ENCODE results near the gene MAP6. TPM values are rescaled to one million over a fixed set of nuclear protein-coding genes. Genes with fewer than 3 reads are reported as not detected.

The MAP6 gene
- total and polyA plus RNA-seq, 10 of the 15 experiments (the other 5 are each of a cell fraction or from before 2014, with no cell fraction given) = 0.06 to 0.19 (median 0.11) TPM; not detected in 5

DNA sequence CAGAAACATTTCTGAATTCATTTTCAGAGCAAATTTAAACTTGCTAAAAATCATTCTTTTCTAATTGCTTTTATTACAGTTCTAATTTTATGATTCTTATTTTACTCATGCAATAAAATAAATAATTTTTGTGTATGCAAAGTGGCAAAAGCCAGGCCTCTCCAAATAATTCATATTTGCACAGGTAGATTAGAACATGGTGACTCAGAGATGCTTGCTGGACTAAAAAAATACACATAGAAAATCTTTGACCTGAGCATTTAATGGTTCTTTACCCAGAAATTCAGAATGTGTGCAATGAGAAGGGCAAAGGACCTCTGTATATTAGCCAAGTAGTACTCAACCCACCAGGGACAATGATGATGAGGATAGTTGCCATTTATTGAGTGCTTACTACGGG, 15.3 kb downstream of the MAP6 start:
- Histone ChIP-seq H3K4me2 (ENCODE audit: control insufficient read depth, insufficient read depth) (no peak overlapping the region), H3K27me3 (replicated peaks in 1 of 2; ENCODE audit: control insufficient read depth in 2 of 2, insufficient read depth in 2 of 2, low read length in 1 of 2) (no peaks in the 10 kb centered on the region), H3K4me3 (no peak overlapping the region), H3K9me3 (replicated peaks; ENCODE audit: control insufficient read depth, insufficient read depth, low read length) (no peaks in the 10 kb centered on the region), H3K9ac (ENCODE audit: control insufficient read depth, insufficient read depth, low read length) (no peak overlapping the region), H4K20me1 (ENCODE audit: control insufficient read depth, insufficient read depth) (no peaks in the 10 kb centered on the region), H3K4me1 (ENCODE audit: control insufficient read depth, insufficient read depth, low read length) (peaks cover 15% of the 10 kb centered on the region), H3K27ac (ENCODE audit: control insufficient read depth, insufficient read depth) (no peak overlapping the region), H3K79me2 (ENCODE audit: control insufficient read depth, insufficient read depth, low read length) (no peaks in the 10 kb centered on the region), H3K36me3 (ENCODE audit: control insufficient read depth in 2 of 2, insufficient read depth in 2 of 2, low read length in 1 of 2) (no peaks in the 10 kb centered on the region), H2AFZ (ENCODE audit: control insufficient read depth, low read depth, low read length) (no peak overlapping the region)
- BruUV-seq (replicated peaks) = no TSS peak
- 96% methylated on average over 1 of the region's 1 CpG for WGBS (ENCODE audit: insufficient coverage, insufficient replicate concordance, low lambda C conversion rate, missing lambda C conversion rate)
- ChIA-PET RAD21 (ENCODE audit: unreplicated experiment) (no interaction called here), SMC1A (ENCODE audit: uncharacterized antibody, unreplicated experiment) (no interaction called here), POLR2A (no interaction called here), CTCF (no interaction called here)
- DNase-seq (ENCODE audit: low read depth, low spot score) = no peak
- no peak for TF ChIP-seq NR2C2 (IDR thresholded peaks at IDR 0.05; ENCODE audit: borderline replicate concordance, control insufficient read depth, insufficient read length, low read depth)
- intact Hi-C loops (cut with micrococcal nuclease; ENCODE audit: unreplicated experiment) = no loop called here
- FAIRE-seq = no peak
- no peak for ATAC-seq
- in situ Hi-C loops (cut with MboI) = no loop called here

DNA sequence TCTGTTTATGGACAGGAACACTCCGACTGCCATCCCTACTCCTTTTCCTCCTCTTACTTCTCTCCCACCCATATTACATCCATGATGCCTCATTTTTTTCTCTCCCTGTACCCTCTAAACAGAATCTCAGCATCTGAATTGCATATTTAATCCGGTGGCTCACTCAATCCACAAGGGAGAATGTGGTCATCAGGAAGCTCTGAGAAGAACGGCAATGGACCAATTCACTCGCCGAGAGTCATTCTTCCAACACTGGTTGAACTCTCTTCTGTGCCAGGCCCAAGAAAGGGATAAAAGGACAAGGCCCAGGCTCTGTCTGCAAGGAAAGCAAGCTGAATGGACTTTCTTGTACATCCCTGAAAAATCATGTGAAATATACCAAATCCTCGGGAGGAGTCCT, 15.9 kb downstream of the MAP6 start:
- SMC1A ChIA-PET (ENCODE audit: uncharacterized antibody, unreplicated experiment) = no interaction called here
- intact Hi-C loops (cut with micrococcal nuclease; ENCODE audit: unreplicated experiment) (no loop called here), in situ Hi-C loops (cut with MboI) (no loop called here)
- WGBS (ENCODE audit: insufficient coverage, insufficient replicate concordance, low lambda C conversion rate, missing lambda C conversion rate) = 82% methylated on average over 6 of the region's 6 CpGs
- Histone ChIP-seq H3K9ac (ENCODE audit: control insufficient read depth, insufficient read depth, low read length) (no peak overlapping the region), H4K20me1 (ENCODE audit: control insufficient read depth, insufficient read depth) (no peaks in the 10 kb centered on the region), H3K27ac (ENCODE audit: control insufficient read depth, insufficient read depth) (no peak overlapping the region), H3K27me3 (replicated peaks in 1 of 2; ENCODE audit: control insufficient read depth in 2 of 2, insufficient read depth in 2 of 2, low read length in 1 of 2) (no peaks in the 10 kb centered on the region), H3K36me3 (ENCODE audit: control insufficient read depth in 2 of 2, insufficient read depth in 2 of 2, low read length in 1 of 2) (no peaks in the 10 kb centered on the region), H3K79me2 (ENCODE audit: control insufficient read depth, insufficient read depth, low read length) (no peaks in the 10 kb centered on the region), H3K4me3 (no peak overlapping the region), H3K9me3 (replicated peaks; ENCODE audit: control insufficient read depth, insufficient read depth, low read length) (no peaks in the 10 kb centered on the region), H2AFZ (ENCODE audit: control insufficient read depth, low read depth, low read length) (no peak overlapping the region), H3K4me2 (ENCODE audit: control insufficient read depth, insufficient read depth) (no peak overlapping the region), H3K4me1 (ENCODE audit: control insufficient read depth, insufficient read depth, low read length) (peaks cover 15% of the 10 kb centered on the region)
- no TSS peak for BruUV-seq (replicated peaks)
- CTCF ChIA-PET = no interaction called here
- no peak for FAIRE-seq
- POLR2A ChIA-PET = no interaction called here
- DNase-seq (ENCODE audit: low read depth, low spot score) = no peak
- RAD21 ChIA-PET (ENCODE audit: unreplicated experiment) = no interaction called here
- no peak for ATAC-seq
- TF ChIP-seq, protein P1, sequence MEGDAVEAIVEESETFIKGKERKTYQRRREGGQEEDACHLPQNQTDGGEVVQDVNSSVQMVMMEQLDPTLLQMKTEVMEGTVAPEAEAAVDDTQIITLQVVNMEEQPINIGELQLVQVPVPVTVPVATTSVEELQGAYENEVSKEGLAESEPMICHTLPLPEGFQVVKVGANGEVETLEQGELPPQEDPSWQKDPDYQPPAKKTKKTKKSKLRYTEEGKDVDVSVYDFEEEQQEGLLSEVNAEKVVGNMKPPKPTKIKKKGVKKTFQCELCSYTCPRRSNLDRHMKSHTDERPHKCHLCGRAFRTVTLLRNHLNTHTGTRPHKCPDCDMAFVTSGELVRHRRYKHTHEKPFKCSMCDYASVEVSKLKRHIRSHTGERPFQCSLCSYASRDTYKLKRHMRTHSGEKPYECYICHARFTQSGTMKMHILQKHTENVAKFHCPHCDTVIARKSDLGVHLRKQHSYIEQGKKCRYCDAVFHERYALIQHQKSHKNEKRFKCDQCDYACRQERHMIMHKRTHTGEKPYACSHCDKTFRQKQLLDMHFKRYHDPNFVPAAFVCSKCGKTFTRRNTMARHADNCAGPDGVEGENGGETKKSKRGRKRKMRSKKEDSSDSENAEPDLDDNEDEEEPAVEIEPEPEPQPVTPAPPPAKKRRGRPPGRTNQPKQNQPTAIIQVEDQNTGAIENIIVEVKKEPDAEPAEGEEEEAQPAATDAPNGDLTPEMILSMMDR (IDR thresholded peaks at IDR 0.05 in 2 of 3, conservative IDR thresholded peaks at IDR 0.05 in 1 of 3; ENCODE audit: control insufficient read depth in 2 of 3, extremely low read depth in 1 of 3, insufficient read depth in 1 of 3, low read depth in 3 of 3, low read length in 3 of 3) = no peak
- no peak for TF ChIP-seq STAT1 (conservative IDR thresholded peaks at IDR 0.05)
- no peak for TF ChIP-seq IRF4 (IDR thresholded peaks at IDR 0.05; ENCODE audit: low read depth, low read length)
- no peak for TF ChIP-seq NFXL1 (IDR thresholded peaks at IDR 0.05; ENCODE audit: borderline replicate concordance)
- no peak for TF ChIP-seq SUZ12 (IDR thresholded peaks at IDR 0.05; ENCODE audit: unreplicated experiment)
- TF ChIP-seq POLR2A (IDR thresholded peaks at IDR 0.05; ENCODE audit: low read depth, low read length) = no peak
- TF ChIP-seq EZH2 (IDR thresholded peaks at IDR 0.05; ENCODE audit: borderline replicate concordance, control insufficient read depth, low read depth, low read length) = no peak
- TF ChIP-seq YBX1 (IDR thresholded peaks at IDR 0.05) = no peak
- TF ChIP-seq IKZF2 (IDR thresholded peaks at IDR 0.05) = no peak
- no peak for TF ChIP-seq DPF2 (IDR thresholded peaks at IDR 0.05)
- TF ChIP-seq, protein P2, sequence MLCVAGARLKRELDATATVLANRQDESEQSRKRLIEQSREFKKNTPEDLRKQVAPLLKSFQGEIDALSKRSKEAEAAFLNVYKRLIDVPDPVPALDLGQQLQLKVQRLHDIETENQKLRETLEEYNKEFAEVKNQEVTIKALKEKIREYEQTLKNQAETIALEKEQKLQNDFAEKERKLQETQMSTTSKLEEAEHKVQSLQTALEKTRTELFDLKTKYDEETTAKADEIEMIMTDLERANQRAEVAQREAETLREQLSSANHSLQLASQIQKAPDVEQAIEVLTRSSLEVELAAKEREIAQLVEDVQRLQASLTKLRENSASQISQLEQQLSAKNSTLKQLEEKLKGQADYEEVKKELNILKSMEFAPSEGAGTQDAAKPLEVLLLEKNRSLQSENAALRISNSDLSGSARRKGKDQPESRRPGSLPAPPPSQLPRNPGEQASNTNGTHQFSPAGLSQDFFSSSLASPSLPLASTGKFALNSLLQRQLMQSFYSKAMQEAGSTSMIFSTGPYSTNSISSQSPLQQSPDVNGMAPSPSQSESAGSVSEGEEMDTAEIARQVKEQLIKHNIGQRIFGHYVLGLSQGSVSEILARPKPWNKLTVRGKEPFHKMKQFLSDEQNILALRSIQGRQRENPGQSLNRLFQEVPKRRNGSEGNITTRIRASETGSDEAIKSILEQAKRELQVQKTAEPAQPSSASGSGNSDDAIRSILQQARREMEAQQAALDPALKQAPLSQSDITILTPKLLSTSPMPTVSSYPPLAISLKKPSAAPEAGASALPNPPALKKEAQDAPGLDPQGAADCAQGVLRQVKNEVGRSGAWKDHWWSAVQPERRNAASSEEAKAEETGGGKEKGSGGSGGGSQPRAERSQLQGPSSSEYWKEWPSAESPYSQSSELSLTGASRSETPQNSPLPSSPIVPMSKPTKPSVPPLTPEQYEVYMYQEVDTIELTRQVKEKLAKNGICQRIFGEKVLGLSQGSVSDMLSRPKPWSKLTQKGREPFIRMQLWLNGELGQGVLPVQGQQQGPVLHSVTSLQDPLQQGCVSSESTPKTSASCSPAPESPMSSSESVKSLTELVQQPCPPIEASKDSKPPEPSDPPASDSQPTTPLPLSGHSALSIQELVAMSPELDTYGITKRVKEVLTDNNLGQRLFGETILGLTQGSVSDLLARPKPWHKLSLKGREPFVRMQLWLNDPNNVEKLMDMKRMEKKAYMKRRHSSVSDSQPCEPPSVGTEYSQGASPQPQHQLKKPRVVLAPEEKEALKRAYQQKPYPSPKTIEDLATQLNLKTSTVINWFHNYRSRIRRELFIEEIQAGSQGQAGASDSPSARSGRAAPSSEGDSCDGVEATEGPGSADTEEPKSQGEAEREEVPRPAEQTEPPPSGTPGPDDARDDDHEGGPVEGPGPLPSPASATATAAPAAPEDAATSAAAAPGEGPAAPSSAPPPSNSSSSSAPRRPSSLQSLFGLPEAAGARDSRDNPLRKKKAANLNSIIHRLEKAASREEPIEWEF (IDR thresholded peaks at IDR 0.05; ENCODE audit: insufficient replicate concordance, low read depth, low read length) = no peak
- TF ChIP-seq RAD21 (IDR thresholded peaks at IDR 0.05; ENCODE audit: insufficient read depth, low read depth, low read length) = no peak

Data from GM12878 (cell line).